GM12875 (cell line): ENCODE data around the gene FNDC3B.

ENCODE experiments used
- H3K4me3 ChIP-seq: one replicate; pipeline ENCODE4 v1.5.1; 2011; ENCODE audit warnings: low read depth, low read length, control low read depth
- CTCF ChIP-seq: IDR thresholded peaks from 2 replicates; pipeline ENCODE4 v1.5.1; 2011; ENCODE audit warnings: low read depth, mild to moderate bottlenecking, control low read depth, inconsistent platforms, low read length, moderate library complexity, borderline replicate concordance; ENCODE audit not compliant: insufficient read depth

FNDC3B gene

GRCh38 chr3:172397716-172398405, 358.5 kb downstream of the FNDC3B start:
- H3K4me3 ChIP-seq: no peak overlapping the region
- no peak for TF ChIP-seq CTCF

GRCh38 chr3:172398484-172398883, 359.1 kb downstream of the FNDC3B start:
- TF ChIP-seq CTCF: no peak
- no peak overlapping the region for H3K4me3 ChIP-seq

- H3K4me3 ChIP-seq: no peak overlapping the region
- no peak for TF ChIP-seq CTCF
Observed at GRCh38 chr3:172402090-172402489, 362.7 kb downstream of the FNDC3B start.

- no peak overlapping the region for H3K4me3 ChIP-seq
- no peak for TF ChIP-seq CTCF
Observed at GRCh38 chr3:172402892-172403643, 363.7 kb downstream of the FNDC3B start.

- TF ChIP-seq CTCF: no peak
- no peak overlapping the region for H3K4me3 ChIP-seq
Observed at GRCh38 chr3:172404237-172404962, 365.0 kb downstream of the FNDC3B start.

GRCh38 chr3:172405914-172406313, 366.5 kb downstream of the FNDC3B start:
- no peak for TF ChIP-seq CTCF
- H3K4me3 ChIP-seq: no peak overlapping the region

- H3K4me3 ChIP-seq: no peak overlapping the region
- no peak for TF ChIP-seq CTCF
Observed at GRCh38 chr3:172407872-172408271, 368.5 kb downstream of the FNDC3B start.
